Measurements from ENCODE around the gene FLG2.
"Not testable (repeated sequence)": the region's sequence is repeated elsewhere in the genome, so short reads cannot be mapped to it uniquely, and the experiment has no call there.

Gene FLG2

GRCh38 chr1:152309955-152310354 lies 49.9 kb downstream of the FLG2 start:
- DNase-seq, result no peak

- DNase-seq, result not testable (repeated sequence)
Observed at GRCh38 chr1:152309320-152309901, 50.4 kb downstream of the FLG2 start.

- DNase-seq, result not testable (repeated sequence)
Observed at GRCh38 chr1:152308758-152309157, 51.0 kb downstream of the FLG2 start.

GRCh38 chr1:152307970-152308369 lies 51.8 kb downstream of the FLG2 start:
- not testable (repeated sequence) for DNase-seq

- DNase-seq, result not testable (repeated sequence)
Observed at GRCh38 chr1:152306123-152306522, 53.7 kb downstream of the FLG2 start.

GRCh38 chr1:152304773-152305172 lies 55.0 kb downstream of the FLG2 start:
- not testable (repeated sequence) for DNase-seq

GRCh38 chr1:152303139-152303872 lies 56.5 kb downstream of the FLG2 start:
- DNase-seq, result not testable (repeated sequence)
